Stomach (tissue), 4 donors: ENCODE data around the gene GALK1.

ENCODE experiments used
- POLR2A ChIP-seq, 4 donors: fragments of 450-650 bp; IDR thresholded peaks; one replicate each; pipeline ENCODE4 v1.6.1; 2016; ENCODE audit warnings: antibody characterized with exemption in 4 of 4, control low read depth in 2 of 4, mild to moderate bottlenecking in 1 of 4, moderate library complexity in 1 of 4
- POLR2AphosphoS5 ChIP-seq, 3 donors: sonication (generic); formaldehyde crosslinking; IDR thresholded peaks; one replicate each; pipeline ENCODE4 v1.6.1; 2016; ENCODE audit warnings: antibody characterized with exemption in 3 of 3
- TF ChIP-seq, protein P1 (sequence below), 7 experiments: fragments of 450-650 bp in 4 of 7; fragments of 200-600 bp in 3 of 7; sonication (generic) in 3 of 7; IDR thresholded peaks; one replicate each; pipeline ENCODE4 v1.5.1; 2016 to 2019; ENCODE audit warnings: antibody characterized with exemption in 7 of 7, control low read depth in 2 of 7, mild to moderate bottlenecking in 1 of 7

DNA sequence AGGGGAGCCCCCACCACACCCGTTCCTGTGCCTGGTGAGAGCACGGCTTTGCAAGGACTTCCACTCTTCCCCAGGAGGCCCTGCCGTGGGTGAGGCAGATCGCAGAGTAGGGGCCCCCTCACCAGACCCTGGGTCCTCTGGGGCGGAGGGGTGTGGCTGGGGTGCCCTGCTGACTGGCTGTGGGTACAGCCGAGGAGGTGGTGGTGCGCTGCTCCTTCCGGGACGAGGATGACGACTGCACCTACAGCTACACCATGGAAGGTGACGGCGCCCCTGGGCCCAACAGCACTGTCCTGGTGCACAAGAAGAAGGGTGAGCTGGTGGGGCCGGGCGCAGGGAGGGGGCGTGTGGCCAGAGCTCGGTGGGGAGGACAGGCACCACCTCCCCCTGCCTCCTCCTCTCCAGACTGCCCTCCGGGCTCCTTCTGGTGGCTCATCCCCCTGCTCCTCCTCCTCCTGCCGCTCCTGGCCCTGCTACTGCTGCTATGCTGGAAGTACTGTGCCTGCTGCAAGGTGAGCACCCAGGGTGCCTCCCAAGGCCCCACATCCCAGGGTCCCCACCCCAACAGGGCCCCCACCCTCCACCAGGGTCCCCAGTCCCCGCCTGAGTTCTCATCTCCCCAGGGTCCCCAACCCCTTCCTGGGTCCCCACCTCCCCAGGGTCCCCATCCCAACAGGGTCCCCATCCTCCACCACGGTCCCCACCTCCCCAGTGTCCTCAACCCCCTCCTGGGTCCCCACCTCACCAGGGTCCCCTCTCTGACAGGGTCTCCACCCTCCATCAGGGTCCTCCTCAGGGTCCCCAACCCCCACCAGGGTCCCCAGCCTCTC is 27.6 kb downstream of the GALK1 start:
- TF ChIP-seq, protein P1, sequence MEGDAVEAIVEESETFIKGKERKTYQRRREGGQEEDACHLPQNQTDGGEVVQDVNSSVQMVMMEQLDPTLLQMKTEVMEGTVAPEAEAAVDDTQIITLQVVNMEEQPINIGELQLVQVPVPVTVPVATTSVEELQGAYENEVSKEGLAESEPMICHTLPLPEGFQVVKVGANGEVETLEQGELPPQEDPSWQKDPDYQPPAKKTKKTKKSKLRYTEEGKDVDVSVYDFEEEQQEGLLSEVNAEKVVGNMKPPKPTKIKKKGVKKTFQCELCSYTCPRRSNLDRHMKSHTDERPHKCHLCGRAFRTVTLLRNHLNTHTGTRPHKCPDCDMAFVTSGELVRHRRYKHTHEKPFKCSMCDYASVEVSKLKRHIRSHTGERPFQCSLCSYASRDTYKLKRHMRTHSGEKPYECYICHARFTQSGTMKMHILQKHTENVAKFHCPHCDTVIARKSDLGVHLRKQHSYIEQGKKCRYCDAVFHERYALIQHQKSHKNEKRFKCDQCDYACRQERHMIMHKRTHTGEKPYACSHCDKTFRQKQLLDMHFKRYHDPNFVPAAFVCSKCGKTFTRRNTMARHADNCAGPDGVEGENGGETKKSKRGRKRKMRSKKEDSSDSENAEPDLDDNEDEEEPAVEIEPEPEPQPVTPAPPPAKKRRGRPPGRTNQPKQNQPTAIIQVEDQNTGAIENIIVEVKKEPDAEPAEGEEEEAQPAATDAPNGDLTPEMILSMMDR (IDR thresholded peaks at IDR 0.05), result no peak
- TF ChIP-seq POLR2AphosphoS5 (IDR thresholded peaks at IDR 0.05), result no peak
- TF ChIP-seq POLR2A (IDR thresholded peaks at IDR 0.05), result no peak
